ENCODE data around the gene ARHGAP26.

The ARHGAP26 gene

DNA sequence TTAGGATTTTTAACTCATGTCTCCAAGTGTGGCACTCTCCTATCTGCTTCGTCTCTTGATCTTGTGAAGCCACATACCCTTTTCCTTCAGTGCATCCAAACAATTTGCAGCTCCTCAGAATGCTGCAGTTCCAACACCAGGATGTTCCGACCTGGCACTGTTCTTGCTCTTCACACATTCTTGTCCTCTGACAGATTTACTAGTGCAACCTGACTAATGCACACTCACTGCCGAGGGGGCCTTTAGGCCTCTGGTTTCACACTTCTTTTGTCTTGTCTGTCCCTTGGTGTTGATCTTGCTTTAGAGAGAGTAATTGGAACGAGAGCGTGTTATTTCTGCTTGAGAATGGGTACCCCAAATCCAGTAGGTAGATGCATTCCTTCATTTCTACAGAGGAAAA lies 15.0 kb downstream of the ARHGAP26 start:
- Histone ChIP-seq H3K36me3 (ENCODE audit: control insufficient read depth in 1 of 2, insufficient read depth in 2 of 2, low read depth in 1 of 2, low read length in 2 of 2) (no peaks in the 10 kb centered on the region), H3K18ac (ENCODE audit: low read depth in 1 of 2, low read length in 2 of 2) (no peak overlapping the region), H3K27ac (ENCODE audit: low read length, poor library complexity, severe bottlenecking) (no peak overlapping the region), H2BK120ac (ENCODE audit: low read depth, low read length) (no peak overlapping the region), H4K91ac (ENCODE audit: low read length) (no peak overlapping the region), H3K23ac (ENCODE audit: low read length in 2 of 2) (no peak overlapping the region), H3K9ac (ENCODE audit: low read length) (no peak overlapping the region), H3K4me1 (ENCODE audit: control insufficient read depth, insufficient read depth, low read depth, low read length) (peaks cover 18% of the 10 kb centered on the region), H2BK5ac (ENCODE audit: low read depth, low read length, poor library complexity, severe bottlenecking) (no peak overlapping the region), H3K79me1 (replicated peaks; ENCODE audit: low read length, poor library complexity, severe bottlenecking) (peaks cover 27% of the 10 kb centered on the region), H3K14ac (ENCODE audit: low read length in 2 of 2) (no peak overlapping the region), H3K27me3 (ENCODE audit: control insufficient read depth in 1 of 2, insufficient read depth in 1 of 2, low read length in 2 of 2) (no peaks in the 10 kb centered on the region), H3K4me2 (ENCODE audit: low read length, poor library complexity, severe bottlenecking) (no peak overlapping the region), H2BK12ac (ENCODE audit: low read length in 2 of 2) (no peak overlapping the region), H3K4ac (ENCODE audit: low read depth in 1 of 2, low read length in 2 of 2) (no peak overlapping the region), H3K9me3 (ENCODE audit: control insufficient read depth, low read length) (no peaks in the 10 kb centered on the region), H4K8ac (ENCODE audit: low read length) (no peak overlapping the region), H2BK15ac (ENCODE audit: low read depth, poor library complexity, severe bottlenecking) (no peak overlapping the region), H2AFZ (ENCODE audit: low read depth, low read length) (no peak overlapping the region), H3K4me3 (ENCODE audit: insufficient read depth in 1 of 2, low read depth in 1 of 2, low read length in 2 of 2) (no peak overlapping the region), H2AK5ac (ENCODE audit: low read length, severe bottlenecking) (no peak overlapping the region)
- no peak for DNase-seq
- WGBS = 78% methylated on average over 5 of the region's 5 CpGs

GRCh38 chr5:142789206-142789605 lies 19.0 kb downstream of the ARHGAP26 start:
- Histone ChIP-seq H3K4me3 (ENCODE audit: insufficient read depth in 1 of 2, low read depth in 1 of 2, low read length in 2 of 2) (no peak overlapping the region), H2BK15ac (ENCODE audit: low read depth, poor library complexity, severe bottlenecking) (no peak overlapping the region), H3K14ac (ENCODE audit: low read length in 2 of 2) (no peak overlapping the region), H2BK5ac (ENCODE audit: low read depth, low read length, poor library complexity, severe bottlenecking) (no peak overlapping the region), H2AK5ac (ENCODE audit: low read length, severe bottlenecking) (no peak overlapping the region), H3K27me3 (ENCODE audit: control insufficient read depth in 1 of 2, insufficient read depth in 1 of 2, low read length in 2 of 2) (no peaks in the 10 kb centered on the region), H3K4me2 (ENCODE audit: low read length, poor library complexity, severe bottlenecking) (no peak overlapping the region), H3K9me3 (ENCODE audit: control insufficient read depth, low read length) (no peaks in the 10 kb centered on the region), H3K9ac (ENCODE audit: low read length) (no peak overlapping the region), H2BK120ac (ENCODE audit: low read depth, low read length) (no peak overlapping the region), H3K18ac (ENCODE audit: low read depth in 1 of 2, low read length in 2 of 2) (no peak overlapping the region), H4K91ac (ENCODE audit: low read length) (no peak overlapping the region), H4K8ac (ENCODE audit: low read length) (no peak overlapping the region), H2AFZ (ENCODE audit: low read depth, low read length) (no peak overlapping the region), H3K27ac (ENCODE audit: low read length, poor library complexity, severe bottlenecking) (no peak overlapping the region), H2BK12ac (ENCODE audit: low read length in 2 of 2) (no peak overlapping the region), H3K4me1 (ENCODE audit: control insufficient read depth, insufficient read depth, low read depth, low read length) (peaks cover under 1% of the 10 kb centered on the region), H3K79me1 (replicated peaks; ENCODE audit: low read length, poor library complexity, severe bottlenecking) (peaks cover 26% of the 10 kb centered on the region), H3K23ac (ENCODE audit: low read length in 2 of 2) (no peak overlapping the region), H3K36me3 (ENCODE audit: control insufficient read depth in 1 of 2, insufficient read depth in 2 of 2, low read depth in 1 of 2, low read length in 2 of 2) (no peaks in the 10 kb centered on the region), H3K4ac (ENCODE audit: low read depth in 1 of 2, low read length in 2 of 2) (no peak overlapping the region)
- DNase-seq = no peak
- no CpG with 5 or more reads among the region's 1 CpG for WGBS

DNA sequence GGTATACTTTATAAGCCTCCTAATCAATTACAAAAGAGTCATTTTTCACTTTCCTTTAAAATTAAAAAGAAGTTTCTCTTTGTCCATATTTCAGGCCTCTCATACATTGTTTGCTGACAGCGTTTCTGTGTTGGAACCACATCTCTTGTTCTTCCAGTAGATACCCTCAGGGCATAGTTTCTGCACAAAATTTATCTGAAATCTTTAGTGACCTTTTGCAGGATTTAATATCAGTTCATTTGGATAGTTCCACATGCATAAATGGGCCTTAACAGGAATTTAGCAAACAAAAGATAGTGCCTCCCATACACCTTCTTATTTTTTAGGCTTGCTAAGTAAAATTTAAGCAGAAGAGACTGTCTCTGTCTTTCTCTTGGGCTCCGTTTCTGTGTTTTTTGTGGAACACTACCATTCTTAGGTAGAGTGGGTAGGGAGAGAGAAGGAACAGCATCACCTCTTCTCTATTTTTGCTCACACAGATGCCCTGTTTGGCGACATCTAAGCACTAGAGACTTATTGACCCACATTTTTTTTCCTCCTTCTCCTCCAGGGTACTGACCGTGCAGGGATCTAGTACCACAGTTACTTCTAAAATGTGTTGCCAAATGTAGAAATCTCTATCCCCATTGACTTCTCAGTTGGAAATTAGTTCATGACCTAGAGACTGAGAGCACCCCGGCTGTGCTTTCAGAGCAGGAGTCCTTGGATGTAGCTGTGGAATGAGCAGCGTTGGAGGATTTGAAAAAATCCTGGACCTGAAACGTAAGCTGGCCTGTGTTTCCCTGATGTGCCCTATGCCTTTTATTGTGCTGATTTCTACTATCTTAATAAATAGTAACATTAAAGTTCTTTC lies 22.1 kb downstream of the ARHGAP26 start:
- no peaks in the 10 kb centered on the region for H3K9me3 ChIP-seq (ENCODE audit: control insufficient read depth, low read length)
- no peak overlapping the region for H2BK15ac ChIP-seq (ENCODE audit: low read depth, poor library complexity, severe bottlenecking)
- no peak overlapping the region for H2AK5ac ChIP-seq (ENCODE audit: low read length, severe bottlenecking)
- H3K79me1 ChIP-seq (replicated peaks; ENCODE audit: low read length, poor library complexity, severe bottlenecking) = peaks cover 29% of the 10 kb centered on the region
- no peak overlapping the region for H2BK120ac ChIP-seq (ENCODE audit: low read depth, low read length)
- no peak overlapping the region for H4K8ac ChIP-seq (ENCODE audit: low read length)
- no peak overlapping the region for H2BK5ac ChIP-seq (ENCODE audit: low read depth, low read length, poor library complexity, severe bottlenecking)
- H3K18ac ChIP-seq (ENCODE audit: low read depth in 1 of 2, low read length in 2 of 2) = no peak overlapping the region
- H3K23ac ChIP-seq (ENCODE audit: low read length in 2 of 2) = no peak overlapping the region
- H3K4me3 ChIP-seq (ENCODE audit: insufficient read depth in 1 of 2, low read depth in 1 of 2, low read length in 2 of 2) = no peak overlapping the region
- H3K36me3 ChIP-seq (ENCODE audit: control insufficient read depth in 1 of 2, insufficient read depth in 2 of 2, low read depth in 1 of 2, low read length in 2 of 2) = no peaks in the 10 kb centered on the region
- no peak overlapping the region for H2BK12ac ChIP-seq (ENCODE audit: low read length in 2 of 2)
- H3K4ac ChIP-seq (ENCODE audit: low read depth in 1 of 2, low read length in 2 of 2) = no peak overlapping the region
- no peak overlapping the region for H3K14ac ChIP-seq (ENCODE audit: low read length in 2 of 2)
- no peak overlapping the region for H3K4me2 ChIP-seq (ENCODE audit: low read length, poor library complexity, severe bottlenecking)
- no peaks in the 10 kb centered on the region for H3K27me3 ChIP-seq (ENCODE audit: control insufficient read depth in 1 of 2, insufficient read depth in 1 of 2, low read length in 2 of 2)
- no peak overlapping the region for H3K9ac ChIP-seq (ENCODE audit: low read length)
- H2AFZ ChIP-seq (ENCODE audit: low read depth, low read length) = no peak overlapping the region
- 92% methylated on average over 4 of the region's 7 CpGs for WGBS
- DNase-seq = no peak
- no peaks in the 10 kb centered on the region for H3K4me1 ChIP-seq (ENCODE audit: control insufficient read depth, insufficient read depth, low read depth, low read length)
- H4K91ac ChIP-seq (ENCODE audit: low read length) = no peak overlapping the region
- H3K27ac ChIP-seq (ENCODE audit: low read length, poor library complexity, severe bottlenecking) = no peak overlapping the region

- Histone ChIP-seq H3K9ac (ENCODE audit: low read length) (no peak overlapping the region), H3K14ac (ENCODE audit: low read length in 2 of 2) (no peak overlapping the region), H3K27ac (ENCODE audit: low read length, poor library complexity, severe bottlenecking) (no peak overlapping the region), H3K79me1 (replicated peaks; ENCODE audit: low read length, poor library complexity, severe bottlenecking) (peaks cover 35% of the 10 kb centered on the region), H3K4me1 (ENCODE audit: control insufficient read depth, insufficient read depth, low read depth, low read length) (no peaks in the 10 kb centered on the region), H2BK120ac (ENCODE audit: low read depth, low read length) (no peak overlapping the region), H3K4me3 (ENCODE audit: insufficient read depth in 1 of 2, low read depth in 1 of 2, low read length in 2 of 2) (no peak overlapping the region), H2BK12ac (ENCODE audit: low read length in 2 of 2) (no peak overlapping the region), H2BK5ac (ENCODE audit: low read depth, low read length, poor library complexity, severe bottlenecking) (no peak overlapping the region), H3K18ac (ENCODE audit: low read depth in 1 of 2, low read length in 2 of 2) (no peak overlapping the region), H3K4ac (ENCODE audit: low read depth in 1 of 2, low read length in 2 of 2) (no peak overlapping the region), H2BK15ac (ENCODE audit: low read depth, poor library complexity, severe bottlenecking) (no peak overlapping the region), H2AFZ (ENCODE audit: low read depth, low read length) (no peak overlapping the region), H3K23ac (ENCODE audit: low read length in 2 of 2) (no peak overlapping the region), H4K91ac (ENCODE audit: low read length) (no peak overlapping the region), H3K4me2 (ENCODE audit: low read length, poor library complexity, severe bottlenecking) (no peak overlapping the region), H4K8ac (ENCODE audit: low read length) (no peak overlapping the region), H2AK5ac (ENCODE audit: low read length, severe bottlenecking) (no peak overlapping the region), H3K27me3 (ENCODE audit: control insufficient read depth in 1 of 2, insufficient read depth in 1 of 2, low read length in 2 of 2) (no peaks in the 10 kb centered on the region), H3K9me3 (ENCODE audit: control insufficient read depth, low read length) (no peaks in the 10 kb centered on the region), H3K36me3 (ENCODE audit: control insufficient read depth in 1 of 2, insufficient read depth in 2 of 2, low read depth in 1 of 2, low read length in 2 of 2) (no peaks in the 10 kb centered on the region)
- no peak for DNase-seq
- 86% methylated on average over 4 of the region's 5 CpGs for WGBS
These were observed 22.7 kb downstream of the ARHGAP26 start for GRCh38 chr5:142792865-142793232.
